B cell (primary cell): ENCODE measurements around the gene CDH13. TPM values are rescaled to one million over a fixed set of nuclear protein-coding genes. Genes with fewer than 3 reads are reported as not detected.

Experiments used
- ATAC-seq: fragments of 200-7000 bp; cut with Tn5 transposase; one replicate; pipeline ENCODE4 v1.10.0; 2021; ENCODE audit warnings: low read depth, mild to moderate bottlenecking, moderate number of reproducible peaks, moderate library complexity
- CTCF ChIA-PET: fragments of 350-600 bp; sonication (Branson Sonifier 250); formaldehyde crosslinking; loops from one replicate; lab custom pipeline; 2021; ENCODE audit warnings: antibody characterized with exemption, inconsistent platforms; lab: Charles Lee
- POLR2A ChIA-PET: fragments of 350-600 bp; sonication (Branson Sonifier 250); formaldehyde crosslinking; loops from one replicate; lab custom pipeline; 2021; ENCODE audit warnings: antibody characterized with exemption; lab: Charles Lee
- DNase-seq: peaks from one replicate; pipeline ENCODE4 v3.0.0; 2013
- H2AFZ ChIP-seq: 2 replicates; pipeline ENCODE4 v1.6.1; 2012; ENCODE audit warnings: mild to moderate bottlenecking, low read depth, low read length; ENCODE audit not compliant: insufficient read depth, poor library complexity, severe bottlenecking
- H3K27ac ChIP-seq, 2 donors: 1 replicate in 1 of 2; 2 replicates in 1 of 2; pipeline ENCODE4 v1.5.1; 2012 to 2013; ENCODE audit warnings: low read length in 2 of 2, mild to moderate bottlenecking in 2 of 2, moderate library complexity in 1 of 2
- H3K27me3 ChIP-seq, 4 experiments: fragments of 200-600 bp in 1 of 4; sonication (generic) in 1 of 4; replicated peaks in 1 of 4; 1 replicate in 2 of 4; 2 replicates in 2 of 4; pipeline versions ENCODE4 v1.6.1 to v1.7.0; 2013 to 2016; ENCODE audit warnings: low read length in 3 of 4, mild to moderate bottlenecking in 2 of 4, mixed read lengths in 1 of 4, moderate library complexity in 1 of 4; ENCODE audit not compliant: insufficient read depth in 4 of 4, control insufficient read depth in 3 of 4; ENCODE audit errors: control extremely low read depth in 1 of 4
- H3K36me3 ChIP-seq, 2 experiments: replicated peaks in 1 of 2; 1 replicate in 1 of 2; 2 replicates in 1 of 2; pipeline versions ENCODE4 v1.6.1 to v1.7.1; 2013; ENCODE audit warnings: low read length in 1 of 2; ENCODE audit not compliant: insufficient read depth in 2 of 2, control insufficient read depth in 1 of 2; ENCODE audit errors: control extremely low read depth in 1 of 2, extremely low read depth in 1 of 2
- H3K4me1 ChIP-seq, 2 donors: fragments of 200-600 bp in 1 of 2; sonication (generic) in 1 of 2; 1 replicate in 1 of 2; 2 replicates in 1 of 2; pipeline versions ENCODE4 v1.5.1 to v1.6.1; 2013 to 2017; ENCODE audit warnings: low read length in 2 of 2; ENCODE audit not compliant: control insufficient read depth in 2 of 2, insufficient read depth in 2 of 2
- H3K4me2 ChIP-seq: replicated peaks from 2 replicates; pipeline ENCODE3; 2012; ENCODE audit warnings: mild to moderate bottlenecking, low read depth, low read length; ENCODE audit not compliant: poor library complexity, severe bottlenecking
- H3K4me3 ChIP-seq, 5 experiments: fragments of 200-600 bp in 1 of 5; sonication (generic) in 1 of 5; 1 replicate in 3 of 5; 2 replicates in 2 of 5; pipeline versions ENCODE4 v1.5.1 to v1.7.0; 2011 to 2016; ENCODE audit warnings: low read length in 4 of 5, mild to moderate bottlenecking in 4 of 5, low read depth in 2 of 5, control low read depth in 1 of 5, moderate library complexity in 1 of 5; ENCODE audit not compliant: insufficient read depth in 1 of 5; ENCODE audit errors: control extremely low read depth in 1 of 5, extremely low read depth in 1 of 5
- H3K79me2 ChIP-seq: fragments of 200-600 bp; sonication (generic); one replicate; pipeline ENCODE4 v1.6.0; 2016; ENCODE audit warnings: low read length; ENCODE audit not compliant: control insufficient read depth, insufficient read depth
- H3K9ac ChIP-seq: fragments of 200-600 bp; sonication (generic); 2 replicates; pipeline ENCODE4 v1.6.1; 2017; ENCODE audit warnings: mild to moderate bottlenecking, low read length, moderate library complexity
- H3K9me3 ChIP-seq, 3 donors: one replicate each; pipeline versions ENCODE4 v1.6.1 to v1.7.1; 2013; ENCODE audit warnings: low read length in 2 of 3; ENCODE audit not compliant: control insufficient read depth in 2 of 3, insufficient read depth in 1 of 3; ENCODE audit errors: control extremely low read depth in 1 of 3
- H4K20me1 ChIP-seq: 2 replicates; pipeline ENCODE4 v1.6.0; 2012; ENCODE audit warnings: mild to moderate bottlenecking, low read length; ENCODE audit not compliant: insufficient read depth, control insufficient read depth, poor library complexity, severe bottlenecking
- H3K27ac Mint-ChIP-seq: one replicate; pipeline ENCODE4 v1.8.0; 2021; ENCODE audit warnings: mixed read lengths
- H3K27me3 Mint-ChIP-seq: one replicate; pipeline ENCODE4 v1.8.0; 2021; ENCODE audit warnings: mixed read lengths
- H3K4me1 Mint-ChIP-seq: one replicate; pipeline ENCODE4 v1.8.0; 2021; ENCODE audit warnings: mixed read lengths
- H3K4me3 Mint-ChIP-seq: one replicate; pipeline ENCODE4 v1.8.0; 2021; ENCODE audit warnings: mixed read lengths
- H3K9me3 Mint-ChIP-seq: one replicate; pipeline ENCODE4 v1.8.0; 2022; ENCODE audit warnings: mixed read lengths; ENCODE audit not compliant: insufficient read depth
- EZH2 ChIP-seq: IDR thresholded peaks from 2 replicates; pipeline ENCODE4 v1.6.1; 2012; ENCODE audit warnings: borderline replicate concordance, low read depth, mild to moderate bottlenecking, moderate library complexity, low read length; ENCODE audit not compliant: insufficient read depth, poor library complexity, severe bottlenecking
- WGBS: methylation state at CpG from one replicate; pipeline ENCODE4 v1.1.5; 2013; ENCODE audit warnings: missing lambda C conversion rate; ENCODE audit not compliant: insufficient coverage; 5-methylcytosine and 5-hydroxymethylcytosine counted together
- intact Hi-C: fragments of 100-400 bp; cut with micrococcal nuclease; formaldehyde crosslinking; loops from one replicate; pipeline ENCODE4 v1.10.0; 2022
- polyA plus RNA-seq: library from polyadenylated mRNA; depleted of rRNA; stranded (reverse); fragments of >200 nt; gene quantifications from 2 replicates; pipeline ENCODE4 v1.2.3, GENCODE V29; 2012
- total RNA-seq, 2 donors: library from RNA; stranded (reverse); fragments of 120-200 nt in 1 of 2; gene quantifications; 1 replicate in 1 of 2; 2 replicates in 1 of 2; pipeline versions ENCODE4 v1.2.3 to v1.2.4, GENCODE V29; 2013 to 2022
- TF ChIP-seq, protein P1 (sequence below): fragments of 200-600 bp; IDR thresholded peaks from one replicate; pipeline ENCODE4 v1.8.0; 2022; ENCODE audit warnings: antibody characterized with exemption, mild to moderate bottlenecking

The CDH13 gene
- total and polyA plus RNA-seq, 2 donors (not counting 1 experiment from before 2014, with no cell fraction given) = not detected

GRCh38 chr16:83615953-83616350 lies 989.2 kb downstream of the CDH13 start:
- H4K20me1 ChIP-seq = no peaks in the 10 kb centered on the region
- ChIA-PET CTCF (no interaction called here), POLR2A (no interaction called here)
- Mint-ChIP-seq H3K4me1 (no peaks in the 10 kb centered on the region), H3K27ac (no peak overlapping the region), H3K4me3 (no peak overlapping the region), H3K27me3 (peaks cover 15% of the 10 kb centered on the region), H3K9me3 (peaks cover 4% of the 10 kb centered on the region)
- H3K4me3 ChIP-seq = no peak overlapping the region
- intact Hi-C loops = no loop called here
- ATAC-seq = no peak
- H3K9ac ChIP-seq = no peak overlapping the region
- no peak overlapping the region for H3K27ac ChIP-seq
- no peak for DNase-seq
- no peak overlapping the region for H2AFZ ChIP-seq
- H3K4me2 ChIP-seq = no peak overlapping the region
- no peaks in the 10 kb centered on the region for H3K36me3 ChIP-seq
- WGBS = no CpG with 5 or more reads among the region's 8 CpGs
- H3K27me3 ChIP-seq = no peaks in the 10 kb centered on the region
- no peaks in the 10 kb centered on the region for H3K9me3 ChIP-seq
- no peaks in the 10 kb centered on the region for H3K4me1 ChIP-seq
- TF ChIP-seq EZH2 = no peak
- TF ChIP-seq, protein P1, sequence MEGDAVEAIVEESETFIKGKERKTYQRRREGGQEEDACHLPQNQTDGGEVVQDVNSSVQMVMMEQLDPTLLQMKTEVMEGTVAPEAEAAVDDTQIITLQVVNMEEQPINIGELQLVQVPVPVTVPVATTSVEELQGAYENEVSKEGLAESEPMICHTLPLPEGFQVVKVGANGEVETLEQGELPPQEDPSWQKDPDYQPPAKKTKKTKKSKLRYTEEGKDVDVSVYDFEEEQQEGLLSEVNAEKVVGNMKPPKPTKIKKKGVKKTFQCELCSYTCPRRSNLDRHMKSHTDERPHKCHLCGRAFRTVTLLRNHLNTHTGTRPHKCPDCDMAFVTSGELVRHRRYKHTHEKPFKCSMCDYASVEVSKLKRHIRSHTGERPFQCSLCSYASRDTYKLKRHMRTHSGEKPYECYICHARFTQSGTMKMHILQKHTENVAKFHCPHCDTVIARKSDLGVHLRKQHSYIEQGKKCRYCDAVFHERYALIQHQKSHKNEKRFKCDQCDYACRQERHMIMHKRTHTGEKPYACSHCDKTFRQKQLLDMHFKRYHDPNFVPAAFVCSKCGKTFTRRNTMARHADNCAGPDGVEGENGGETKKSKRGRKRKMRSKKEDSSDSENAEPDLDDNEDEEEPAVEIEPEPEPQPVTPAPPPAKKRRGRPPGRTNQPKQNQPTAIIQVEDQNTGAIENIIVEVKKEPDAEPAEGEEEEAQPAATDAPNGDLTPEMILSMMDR = no peak
- no peaks in the 10 kb centered on the region for H3K79me2 ChIP-seq

- H3K27me3 ChIP-seq = no peaks in the 10 kb centered on the region
- peaks cover 13% of the 10 kb centered on the region for H3K27me3 Mint-ChIP-seq
- ChIA-PET POLR2A (no interaction called here), CTCF (no interaction called here)
- H3K9ac ChIP-seq = no peak overlapping the region
- H3K4me1 ChIP-seq = no peaks in the 10 kb centered on the region
- H4K20me1 ChIP-seq = no peaks in the 10 kb centered on the region
- H3K36me3 ChIP-seq = no peaks in the 10 kb centered on the region
- H3K9me3 ChIP-seq = no peaks in the 10 kb centered on the region
- no peak overlapping the region for H3K4me2 ChIP-seq
- H3K4me3 ChIP-seq = no peak overlapping the region
- no peaks in the 10 kb centered on the region for H3K9me3 Mint-ChIP-seq
- H3K27ac ChIP-seq = no peak overlapping the region
- no peak overlapping the region for H3K27ac Mint-ChIP-seq
- H3K4me3 Mint-ChIP-seq = no peak overlapping the region
- intact Hi-C loops = no loop called here
- TF ChIP-seq, protein P1 = no peak
- no peak for TF ChIP-seq EZH2
- 52% methylated on average over 9 of the region's 12 CpGs for WGBS
- no peaks in the 10 kb centered on the region for H3K79me2 ChIP-seq
- DNase-seq (no peak), ATAC-seq (no peak)
- H2AFZ ChIP-seq = no peak overlapping the region
- H3K4me1 Mint-ChIP-seq = no peaks in the 10 kb centered on the region
Observed at GRCh38 chr16:83619381-83620150, 992.8 kb downstream of the CDH13 start.
